GM12874 (cell line): ENCODE measurements around the gene ETFA.

Experiments
- TF ChIP-seq, protein P1 (sequence below): IDR thresholded peaks from 2 replicates; pipeline ENCODE4 v1.5.1; 2011; ENCODE audit warnings: low read depth, mild to moderate bottlenecking, control low read depth, low read length, moderate library complexity; ENCODE audit not compliant: insufficient read depth

Gene ETFA

DNA sequence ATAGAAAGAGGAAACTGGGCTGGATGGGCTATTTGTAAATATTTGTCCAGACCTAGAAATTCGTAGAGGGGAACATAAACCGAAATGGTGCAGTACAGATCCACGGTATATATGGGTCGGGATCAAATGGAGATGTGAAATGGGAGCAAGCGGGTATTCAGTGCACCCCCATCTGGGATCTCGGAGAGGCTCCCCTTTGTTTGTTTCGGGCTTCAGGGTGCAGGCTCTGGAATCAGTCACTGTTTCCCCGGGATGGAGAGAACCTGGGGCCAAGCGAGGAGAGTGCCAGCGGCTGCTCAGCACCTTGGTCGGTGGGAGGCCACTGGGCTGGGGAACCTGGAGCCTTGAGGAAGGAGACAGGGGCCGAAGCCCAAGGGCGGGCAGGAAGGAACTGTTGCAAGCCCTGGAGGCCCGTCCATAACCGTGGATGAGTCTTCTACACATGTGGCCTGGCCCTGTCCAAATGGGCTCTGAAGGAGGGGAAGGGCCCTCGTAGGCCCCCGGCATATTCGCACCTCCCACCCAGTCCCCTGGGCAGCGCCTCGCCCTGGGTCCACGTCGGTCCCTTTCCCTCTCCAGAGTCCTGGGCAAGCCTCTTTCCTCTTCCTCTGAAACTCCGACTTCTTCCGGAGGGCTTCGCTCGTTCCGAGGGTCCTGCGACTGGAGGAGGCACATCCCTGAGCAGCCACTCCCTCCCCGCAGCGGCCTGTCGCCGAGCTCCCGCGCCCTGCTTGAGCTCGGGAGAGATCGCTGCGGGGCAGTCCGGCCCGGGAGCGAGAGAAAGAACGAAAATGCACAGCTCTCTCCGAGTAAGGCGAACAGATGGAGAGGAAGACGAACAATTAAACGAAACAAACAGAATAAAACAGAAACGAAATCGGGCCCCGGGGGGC is 28.3 kb upstream of the ETFA start:
- TF ChIP-seq, protein P1, sequence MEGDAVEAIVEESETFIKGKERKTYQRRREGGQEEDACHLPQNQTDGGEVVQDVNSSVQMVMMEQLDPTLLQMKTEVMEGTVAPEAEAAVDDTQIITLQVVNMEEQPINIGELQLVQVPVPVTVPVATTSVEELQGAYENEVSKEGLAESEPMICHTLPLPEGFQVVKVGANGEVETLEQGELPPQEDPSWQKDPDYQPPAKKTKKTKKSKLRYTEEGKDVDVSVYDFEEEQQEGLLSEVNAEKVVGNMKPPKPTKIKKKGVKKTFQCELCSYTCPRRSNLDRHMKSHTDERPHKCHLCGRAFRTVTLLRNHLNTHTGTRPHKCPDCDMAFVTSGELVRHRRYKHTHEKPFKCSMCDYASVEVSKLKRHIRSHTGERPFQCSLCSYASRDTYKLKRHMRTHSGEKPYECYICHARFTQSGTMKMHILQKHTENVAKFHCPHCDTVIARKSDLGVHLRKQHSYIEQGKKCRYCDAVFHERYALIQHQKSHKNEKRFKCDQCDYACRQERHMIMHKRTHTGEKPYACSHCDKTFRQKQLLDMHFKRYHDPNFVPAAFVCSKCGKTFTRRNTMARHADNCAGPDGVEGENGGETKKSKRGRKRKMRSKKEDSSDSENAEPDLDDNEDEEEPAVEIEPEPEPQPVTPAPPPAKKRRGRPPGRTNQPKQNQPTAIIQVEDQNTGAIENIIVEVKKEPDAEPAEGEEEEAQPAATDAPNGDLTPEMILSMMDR = no peak

GRCh38 chr15:76338486-76339304 is 27.4 kb upstream of the ETFA start:
- TF ChIP-seq, protein P1 = no peak

- TF ChIP-seq, protein P1 = no peak
These were observed 26.6 kb upstream of the ETFA start for GRCh38 chr15:76337696-76338485.

DNA sequence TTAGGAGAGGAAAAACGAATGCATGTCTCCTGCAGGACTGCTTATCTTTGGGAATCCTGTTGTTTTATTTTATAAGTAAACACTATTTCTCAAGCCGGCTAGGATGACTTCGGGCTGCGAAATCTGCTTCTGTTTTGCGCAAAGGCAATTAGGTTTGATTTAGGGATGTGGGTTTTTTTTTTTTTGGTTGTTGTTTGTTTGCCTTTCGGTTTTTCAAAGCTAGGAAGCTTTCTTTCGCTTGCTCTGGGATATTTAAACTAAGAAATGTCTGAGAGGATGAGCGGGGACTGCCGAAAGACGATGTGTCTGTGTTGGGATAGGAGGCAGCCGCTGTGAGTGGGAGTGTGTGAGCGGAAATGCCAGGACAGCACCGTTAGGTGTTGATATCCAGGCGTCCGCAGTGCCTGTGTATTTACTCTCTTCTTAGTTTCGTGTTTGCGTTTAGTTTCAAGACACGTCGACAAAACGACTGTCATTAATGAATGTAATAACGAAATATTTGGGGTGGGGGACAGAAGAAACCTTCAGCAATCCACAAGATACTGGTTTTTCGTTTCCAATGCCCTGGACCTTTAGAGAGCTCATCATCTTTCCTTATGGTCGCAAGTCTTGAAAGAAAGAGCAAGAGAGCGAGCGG is 25.9 kb upstream of the ETFA start:
- TF ChIP-seq, protein P1 = no peak

- TF ChIP-seq, protein P1 = no peak
These were observed 25.2 kb upstream of the ETFA start, which contains the start of gene ISL2 for GRCh38 chr15:76336254-76337058. TSS of gene ISL2 (plus strand) at chr15:76336773. CDS start at chr15:76336884, 111 bp downstream.

GRCh38 chr15:76335307-76336253 is 24.3 kb upstream of the ETFA start:
- TF ChIP-seq, protein P1 = no peak
